ENCODE results near the gene GLT8D1. TPM values are rescaled to one million over a fixed set of nuclear protein-coding genes. Genes with fewer than 3 reads are reported as not detected.

GLT8D1 gene
- total and polyA plus RNA-seq, 3 experiments from 2014 or later: 34.9 to 60.0 (median 42.4) TPM

- ChIA-PET CTCF (interaction anchor here (0.6 kb wide), 1 partner anchor 234 kb away, joined by 4 read pairs; no protein-coding TSS in a partner anchor), POLR2A (no interaction called here)
- Histone ChIP-seq H3K27ac (ENCODE audit: low read depth, low read length) (no peak overlapping the region), H3K4me3 (ENCODE audit: low read length) (no peak overlapping the region), H3K27me3 (ENCODE audit: insufficient read depth, low read length, poor library complexity, severe bottlenecking) (no peaks in the 10 kb centered on the region), H3K9me3 (ENCODE audit: low read length) (no peaks in the 10 kb centered on the region), H3K4me1 (ENCODE audit: insufficient read depth, low read length) (no peaks in the 10 kb centered on the region), H3K36me3 (ENCODE audit: insufficient read depth, low read length) (peaks cover 37% of the 10 kb centered on the region)
- no peak overlapping the region for H3K27ac Mint-ChIP-seq
- H3K36me3 Mint-ChIP-seq: peaks cover 0 to 82% (median 24%) of the 10 kb centered on the region in 3 donors
- DNase-seq: no peak
- no peaks in the 10 kb centered on the region for H3K4me1 Mint-ChIP-seq
- H3K27me3 Mint-ChIP-seq: no peaks in the 10 kb centered on the region
- H3K9me3 Mint-ChIP-seq: no peaks in the 10 kb centered on the region
- no peak overlapping the region for H3K4me3 Mint-ChIP-seq
These were observed 60.0 kb downstream of the GLT8D1 start for GRCh38 chr3:52645549-52645948.

Other genes starting within 250 kb of the GLT8D1 start
- gene STAB1, start 210.5 kb downstream of the GLT8D1 start, total RNA-seq: 1 to 10 TPM; 7.6 to 9.7 TPM
- gene STAB1, start 210.5 kb downstream of the GLT8D1 start, polyA plus RNA-seq: 0.05 TPM
- gene NT5DC2, start 171.9 kb downstream of the GLT8D1 start, total RNA-seq: 10 to 100 TPM; 80.3 to 84.6 TPM
- gene NT5DC2, start 171.9 kb downstream of the GLT8D1 start, polyA plus RNA-seq: 1.2 TPM
- 10 to 100 TPM; 15.3 to 18.2 TPM for gene UQCC5, start 169.2 kb downstream of the GLT8D1 start, total RNA-seq
- gene UQCC5, start 169.2 kb downstream of the GLT8D1 start, polyA plus RNA-seq: 20.7 TPM
- gene PBRM1, start 19.9 kb downstream of the GLT8D1 start, total RNA-seq: 10 to 100 TPM; 78.6 to 81.4 TPM
- gene PBRM1, start 19.9 kb downstream of the GLT8D1 start, polyA plus RNA-seq: 83.6 TPM
- 100 to 1,000 TPM; 229 to 233 TPM for gene GNL3, start 19.8 kb downstream of the GLT8D1 start, total RNA-seq
- gene GNL3, start 19.8 kb downstream of the GLT8D1 start, polyA plus RNA-seq: 58.5 TPM
- gene SPCS1, start 315 bp upstream of the GLT8D1 start, total RNA-seq: 100 to 1,000 TPM; 154 to 156 TPM
- gene SPCS1, start 315 bp upstream of the GLT8D1 start, polyA plus RNA-seq: 357 TPM
- gene NEK4, start 65.1 kb upstream of the GLT8D1 start, total RNA-seq: 10 to 100 TPM; 33.5 to 35.7 TPM
- 11.4 TPM for gene NEK4, start 65.1 kb upstream of the GLT8D1 start, polyA plus RNA-seq
- not detected for gene ITIH1, start 71.8 kb upstream of the GLT8D1 start, total RNA-seq
- not detected for gene ITIH1, start 71.8 kb upstream of the GLT8D1 start, polyA plus RNA-seq
- gene ITIH3, start 89.0 kb upstream of the GLT8D1 start, total RNA-seq: not detected
- gene ITIH3, start 89.0 kb upstream of the GLT8D1 start, polyA plus RNA-seq: not detected
- gene ITIH4, start 124.9 kb upstream of the GLT8D1 start, total RNA-seq: 10 to 100 TPM; 10.9 to 11.2 TPM
- not detected for gene ITIH4, start 124.9 kb upstream of the GLT8D1 start, polyA plus RNA-seq
- 1 to 10 TPM in 1 of 2 experiments, under 1 TPM in 1; 0.79 to 1.5 TPM for gene MUSTN1, start 129.2 kb upstream of the GLT8D1 start, total RNA-seq
- gene MUSTN1, start 129.2 kb upstream of the GLT8D1 start, polyA plus RNA-seq: not detected
- 10 to 100 TPM; 35.0 to 39.1 TPM for gene STIMATE, start 191.8 kb upstream of the GLT8D1 start, total RNA-seq
- 10.8 TPM for gene STIMATE, start 191.8 kb upstream of the GLT8D1 start, polyA plus RNA-seq